A673 (cell line): ENCODE data around the gene CCNY. TPM values are rescaled to one million over a fixed set of nuclear protein-coding genes. Genes with fewer than 3 reads are reported as not detected.

Source experiments
- BruUV-seq: library from RNA; stranded (reverse); fragments of 400-500 nt; replicated peaks from 2 replicates; lab custom pipeline; 2021; lab: Mats Ljungman, UMichigan
- CTCF ChIA-PET: fragments of 300-600 bp; sonication (Branson Sonifier 250); formaldehyde crosslinking; loops from one replicate; lab custom pipeline; 2022; ENCODE audit warnings: antibody characterized with exemption; lab: Charles Lee
- POLR2A ChIA-PET: fragments of 300-600 bp; sonication (Branson Sonifier 250); formaldehyde crosslinking; loops from one replicate; lab custom pipeline; 2022; ENCODE audit warnings: antibody characterized with exemption; ENCODE audit not compliant: low non-redundant PET; lab: Charles Lee
- DNase-seq: peaks from one replicate; pipeline ENCODE4 v3.0.0-alpha.2; 2015; ENCODE audit warnings: low spot score
- H3K27ac ChIP-seq: fragments of 200-600 bp; sonication (generic); 2 replicates; pipeline ENCODE4 v1.5.1; 2016; ENCODE audit warnings: mixed run types, low read depth, mild to moderate bottlenecking, mixed read lengths, antibody characterized with exemption, low read length; ENCODE audit not compliant: poor library complexity, severe bottlenecking
- H3K27me3 ChIP-seq: fragments of 200-600 bp; sonication (generic); replicated peaks from 2 replicates; pipeline ENCODE4 v1.6.1; 2017; ENCODE audit warnings: mixed run types, low read depth, mild to moderate bottlenecking, mixed read lengths, antibody characterized with exemption, low read length; ENCODE audit not compliant: insufficient read depth, poor library complexity
- H3K36me3 ChIP-seq: fragments of 200-600 bp; sonication (generic); 2 replicates; pipeline ENCODE4 v1.6.1; 2016; ENCODE audit warnings: mixed run types, mild to moderate bottlenecking, mixed read lengths, antibody characterized with exemption, low read length; ENCODE audit not compliant: insufficient read depth, poor library complexity, severe bottlenecking
- H3K4me1 ChIP-seq: fragments of 200-600 bp; sonication (generic); 2 replicates; pipeline ENCODE4 v1.6.1; 2017; ENCODE audit warnings: mixed run types, mild to moderate bottlenecking, mixed read lengths, antibody characterized with exemption, low read length; ENCODE audit not compliant: insufficient read depth, poor library complexity, severe bottlenecking
- H3K4me3 ChIP-seq: fragments of 200-600 bp; sonication (generic); 2 replicates; pipeline ENCODE4 v1.5.1; 2016; ENCODE audit warnings: low read depth, mixed run types, mild to moderate bottlenecking, mixed read lengths, low read length; ENCODE audit not compliant: poor library complexity, severe bottlenecking
- H3K9me3 ChIP-seq: fragments of 200-600 bp; sonication (generic); 2 replicates; pipeline ENCODE4 v1.6.1; 2016; ENCODE audit warnings: mixed run types, low read depth, mild to moderate bottlenecking, mixed read lengths, antibody characterized with exemption, low read length; ENCODE audit not compliant: poor library complexity, severe bottlenecking
- EZH2 ChIP-seq: fragments of 200-600 bp; sonication (generic); IDR thresholded peaks from 2 replicates; pipeline ENCODE4 v1.6.1; 2017; ENCODE audit warnings: borderline replicate concordance, low read depth, mild to moderate bottlenecking, mixed read lengths, antibody characterized with exemption, low read length; ENCODE audit not compliant: poor library complexity, severe bottlenecking
- intact Hi-C: fragments of 100-400 bp; cut with micrococcal nuclease; formaldehyde crosslinking; loops from one replicate; pipeline ENCODE4 v1.10.0; 2022; ENCODE audit not compliant: unreplicated experiment
- total RNA-seq: library from RNA; stranded (reverse); gene quantifications from 2 replicates; pipeline ENCODE4 v1.2.3, GENCODE V29; 2021
- TF ChIP-seq, protein P1 (sequence below): fragments of 300-800, 200-600 bp; sonication (generic); conservative IDR thresholded peaks from 2 replicates; pipeline ENCODE4 v1.5.1; 2017; ENCODE audit warnings: low read depth, mild to moderate bottlenecking, antibody characterized with exemption, low read length, moderate library complexity, mixed read lengths

CCNY gene
- total RNA-seq, 1 experiment from 2014 or later, result 84.8 TPM

- no peak for DNase-seq
- no TSS peak for BruUV-seq
- Histone ChIP-seq H3K4me3 (no peak overlapping the region), H3K4me1 (peaks cover 42% of the 10 kb centered on the region), H3K27ac (no peak overlapping the region), H3K9me3 (peaks cover 31% of the 10 kb centered on the region), H3K27me3 (no peaks in the 10 kb centered on the region), H3K36me3 (peaks cover 3% of the 10 kb centered on the region)
- intact Hi-C loops, result no loop called here
- CTCF ChIA-PET, result no interaction called here
- TF ChIP-seq, protein P1, sequence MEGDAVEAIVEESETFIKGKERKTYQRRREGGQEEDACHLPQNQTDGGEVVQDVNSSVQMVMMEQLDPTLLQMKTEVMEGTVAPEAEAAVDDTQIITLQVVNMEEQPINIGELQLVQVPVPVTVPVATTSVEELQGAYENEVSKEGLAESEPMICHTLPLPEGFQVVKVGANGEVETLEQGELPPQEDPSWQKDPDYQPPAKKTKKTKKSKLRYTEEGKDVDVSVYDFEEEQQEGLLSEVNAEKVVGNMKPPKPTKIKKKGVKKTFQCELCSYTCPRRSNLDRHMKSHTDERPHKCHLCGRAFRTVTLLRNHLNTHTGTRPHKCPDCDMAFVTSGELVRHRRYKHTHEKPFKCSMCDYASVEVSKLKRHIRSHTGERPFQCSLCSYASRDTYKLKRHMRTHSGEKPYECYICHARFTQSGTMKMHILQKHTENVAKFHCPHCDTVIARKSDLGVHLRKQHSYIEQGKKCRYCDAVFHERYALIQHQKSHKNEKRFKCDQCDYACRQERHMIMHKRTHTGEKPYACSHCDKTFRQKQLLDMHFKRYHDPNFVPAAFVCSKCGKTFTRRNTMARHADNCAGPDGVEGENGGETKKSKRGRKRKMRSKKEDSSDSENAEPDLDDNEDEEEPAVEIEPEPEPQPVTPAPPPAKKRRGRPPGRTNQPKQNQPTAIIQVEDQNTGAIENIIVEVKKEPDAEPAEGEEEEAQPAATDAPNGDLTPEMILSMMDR, result no peak
- no peak for TF ChIP-seq EZH2
- POLR2A ChIA-PET, result no interaction called here
Measured at GRCh38 chr10:35445150-35445884, 109.0 kb downstream of the CCNY start.

- peaks cover 31% of the 10 kb centered on the region for H3K9me3 ChIP-seq
- ChIA-PET POLR2A (no interaction called here), CTCF (no interaction called here)
- TF ChIP-seq, protein P1, result no peak
- TF ChIP-seq EZH2, result no peak
- H3K4me3 ChIP-seq, result no peak overlapping the region
- H3K4me1 ChIP-seq, result peaks cover 52% of the 10 kb centered on the region
- intact Hi-C loops, result no loop called here
- DNase-seq, result no peak
- no peak overlapping the region for H3K27ac ChIP-seq
- H3K36me3 ChIP-seq, result peaks cover 3% of the 10 kb centered on the region
- no peaks in the 10 kb centered on the region for H3K27me3 ChIP-seq
- no TSS peak for BruUV-seq
Measured at GRCh38 chr10:35446439-35446838, 110.1 kb downstream of the CCNY start.

GRCh38 chr10:35447693-35448407, 111.5 kb downstream of the CCNY start:
- TF ChIP-seq EZH2, result no peak
- TF ChIP-seq, protein P1, result no peak
- Histone ChIP-seq H3K9me3 (peaks cover 21% of the 10 kb centered on the region), H3K27me3 (no peaks in the 10 kb centered on the region), H3K36me3 (peaks cover 3% of the 10 kb centered on the region), H3K27ac (peak overlapping the region; percentile 21), H3K4me3 (no peak overlapping the region), H3K4me1 (peaks cover 60% of the 10 kb centered on the region)
- ChIA-PET POLR2A (no interaction called here), CTCF (no interaction called here)
- intact Hi-C loops, result no loop called here
- peak; percentile 47 for DNase-seq
- BruUV-seq, result no TSS peak
